Measurements from ENCODE around the gene PER2.
"Not testable (repeated sequence)": the region's sequence is repeated elsewhere in the genome, so short reads cannot be mapped to it uniquely, and the experiment has no call there.

DNA sequence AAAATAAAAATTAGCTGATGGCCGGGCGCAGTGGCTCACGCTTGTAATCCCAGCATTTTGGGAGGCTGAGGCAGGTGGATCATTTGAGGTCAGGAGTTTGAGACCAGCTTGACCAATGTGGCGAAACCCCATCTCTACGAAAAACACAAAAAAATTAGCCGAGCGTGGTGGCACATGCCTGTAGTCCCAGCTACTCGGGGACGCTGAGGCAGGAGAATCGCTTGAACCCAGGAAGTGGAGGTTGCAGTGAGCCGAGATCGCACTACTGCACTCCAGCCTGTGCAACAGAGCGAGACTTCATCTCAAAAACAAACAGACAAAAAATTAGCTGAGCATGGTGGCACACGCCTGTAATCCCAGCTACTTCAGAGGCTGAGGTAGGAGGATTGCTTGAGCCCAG, 22.3 kb upstream of the PER2 start:
- TF ChIP-seq CEBPB (IDR thresholded peaks at IDR 0.05; ENCODE audit: low read depth, low read length); MXI1 (IDR thresholded peaks at IDR 0.05; ENCODE audit: borderline replicate concordance, low read depth, low read length); MAFK (IDR thresholded peaks at IDR 0.05; ENCODE audit: low read depth, low read length): not testable (repeated sequence)
- TF ChIP-seq, protein P1, sequence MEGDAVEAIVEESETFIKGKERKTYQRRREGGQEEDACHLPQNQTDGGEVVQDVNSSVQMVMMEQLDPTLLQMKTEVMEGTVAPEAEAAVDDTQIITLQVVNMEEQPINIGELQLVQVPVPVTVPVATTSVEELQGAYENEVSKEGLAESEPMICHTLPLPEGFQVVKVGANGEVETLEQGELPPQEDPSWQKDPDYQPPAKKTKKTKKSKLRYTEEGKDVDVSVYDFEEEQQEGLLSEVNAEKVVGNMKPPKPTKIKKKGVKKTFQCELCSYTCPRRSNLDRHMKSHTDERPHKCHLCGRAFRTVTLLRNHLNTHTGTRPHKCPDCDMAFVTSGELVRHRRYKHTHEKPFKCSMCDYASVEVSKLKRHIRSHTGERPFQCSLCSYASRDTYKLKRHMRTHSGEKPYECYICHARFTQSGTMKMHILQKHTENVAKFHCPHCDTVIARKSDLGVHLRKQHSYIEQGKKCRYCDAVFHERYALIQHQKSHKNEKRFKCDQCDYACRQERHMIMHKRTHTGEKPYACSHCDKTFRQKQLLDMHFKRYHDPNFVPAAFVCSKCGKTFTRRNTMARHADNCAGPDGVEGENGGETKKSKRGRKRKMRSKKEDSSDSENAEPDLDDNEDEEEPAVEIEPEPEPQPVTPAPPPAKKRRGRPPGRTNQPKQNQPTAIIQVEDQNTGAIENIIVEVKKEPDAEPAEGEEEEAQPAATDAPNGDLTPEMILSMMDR (conservative IDR thresholded peaks at IDR 0.05; ENCODE audit: low read depth, low read length): not testable (repeated sequence)

Data from IMR-90 (cell line).